ENCODE data around the gene CTDSPL.

CTDSPL gene

DNA sequence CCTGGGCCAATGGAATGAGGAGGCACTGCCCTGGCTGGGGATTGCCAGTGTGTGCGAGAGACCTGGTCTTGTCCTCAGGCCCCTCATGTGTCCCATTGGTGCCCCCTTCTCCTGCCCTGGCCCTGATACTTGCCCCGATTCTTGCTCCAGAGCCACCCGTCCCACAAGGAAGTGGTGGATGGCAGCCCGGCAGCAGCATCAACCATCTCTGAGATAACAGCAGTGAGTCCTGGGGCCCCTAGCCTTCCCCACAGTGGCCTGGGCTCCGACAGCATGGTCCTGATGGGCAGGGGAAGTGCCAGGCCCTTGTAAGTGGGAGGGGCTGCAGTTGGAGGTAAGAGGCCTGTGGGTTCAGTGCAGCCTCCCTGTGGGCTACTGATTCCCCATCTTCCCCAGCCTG, 144.4 kb downstream of the CTDSPL start:
- no peak for DNase-seq

DNA sequence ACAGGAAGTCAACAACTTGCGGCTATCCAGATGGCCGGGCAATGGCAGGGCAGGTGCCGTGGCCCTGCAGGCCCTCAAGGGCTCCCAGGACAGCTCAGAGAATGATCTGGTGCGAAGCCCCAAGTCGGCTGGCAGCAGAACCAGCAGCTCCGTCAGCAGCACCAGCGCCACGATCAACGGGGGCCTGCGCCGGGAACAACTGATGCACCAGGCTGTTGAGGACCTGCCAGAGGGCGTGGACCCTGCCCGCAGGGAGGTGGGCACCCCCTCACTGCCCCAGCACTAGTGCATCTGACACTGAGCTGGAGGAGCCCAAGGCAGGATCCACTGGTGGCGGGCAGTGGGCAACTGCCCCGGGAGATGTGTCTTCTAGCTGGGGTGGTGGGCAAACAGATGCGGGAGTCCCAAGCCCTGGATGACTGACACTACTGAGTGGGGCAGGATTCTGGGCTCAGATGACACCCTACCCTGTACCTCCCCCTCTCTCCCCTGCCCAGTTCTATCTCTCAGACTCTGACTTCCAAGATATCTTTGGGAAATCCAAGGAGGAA, 144.8 kb downstream of the CTDSPL start:
- DNase-seq: no peak

DNA sequence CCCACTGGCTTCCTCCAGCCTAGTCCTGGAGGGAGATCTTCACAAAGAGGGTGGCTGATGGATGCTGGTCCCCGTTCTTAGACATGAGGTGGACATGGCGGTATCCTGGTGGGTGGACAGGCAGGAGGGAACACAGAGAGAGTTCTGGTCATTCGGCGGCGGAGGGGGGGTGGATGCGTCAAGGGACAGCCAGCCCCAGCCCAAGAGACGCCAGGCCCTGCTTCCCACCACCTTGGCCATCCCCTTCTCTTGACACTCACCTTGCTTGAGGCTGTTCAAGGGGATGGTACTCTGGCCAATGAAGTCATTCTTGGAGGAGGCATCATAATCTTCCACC, 146.0 kb downstream of the CTDSPL start:
- no peak for DNase-seq

GRCh38 chr3:38008191-38008701, 146.6 kb downstream of the CTDSPL start:
- no peak for DNase-seq

GRCh38 chr3:38008971-38009580, 147.4 kb downstream of the CTDSPL start:
- DNase-seq: no peak

GRCh38 chr3:38009807-38010591, 148.3 kb downstream of the CTDSPL start:
- DNase-seq: no peak

GRCh38 chr3:38011111-38011510, 149.4 kb downstream of the CTDSPL start:
- DNase-seq: no peak

DNA sequence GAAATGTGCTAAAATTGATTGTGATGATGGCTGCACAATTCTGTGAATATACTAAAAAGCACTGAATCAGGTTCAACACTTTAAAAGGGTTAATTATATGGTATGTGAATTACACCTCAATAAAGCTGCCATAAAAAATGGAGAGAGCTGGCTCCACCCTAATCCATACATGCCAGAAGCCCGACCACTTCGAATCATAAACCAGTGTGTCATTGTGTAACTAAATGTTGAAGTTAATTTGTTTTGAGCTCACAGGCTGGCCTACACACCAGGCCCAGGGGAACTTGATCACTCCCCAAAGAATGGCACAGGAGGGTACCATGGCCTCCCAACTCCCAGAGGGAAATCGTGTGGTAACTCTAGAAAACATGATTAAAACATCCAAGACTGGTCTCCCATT, 153.8 kb downstream of the CTDSPL start:
- no peak for DNase-seq

- no peak for DNase-seq
Observed at GRCh38 chr3:38015984-38016383, 154.3 kb downstream of the CTDSPL start.

GRCh38 chr3:38016410-38016809, 154.7 kb downstream of the CTDSPL start:
- DNase-seq: no peak

- no peak for DNase-seq
Observed at GRCh38 chr3:38016847-38017444, 155.3 kb downstream of the CTDSPL start.

GRCh38 chr3:38017445-38018295, 156.0 kb downstream of the CTDSPL start:
- DNase-seq: no peak

- DNase-seq: no peak
Observed at GRCh38 chr3:38018296-38019266, 156.9 kb downstream of the CTDSPL start.

GRCh38 chr3:38019658-38020341, 158.1 kb downstream of the CTDSPL start:
- no peak for DNase-seq

GRCh38 chr3:38020342-38020726, 158.7 kb downstream of the CTDSPL start:
- DNase-seq: no peak

DNA sequence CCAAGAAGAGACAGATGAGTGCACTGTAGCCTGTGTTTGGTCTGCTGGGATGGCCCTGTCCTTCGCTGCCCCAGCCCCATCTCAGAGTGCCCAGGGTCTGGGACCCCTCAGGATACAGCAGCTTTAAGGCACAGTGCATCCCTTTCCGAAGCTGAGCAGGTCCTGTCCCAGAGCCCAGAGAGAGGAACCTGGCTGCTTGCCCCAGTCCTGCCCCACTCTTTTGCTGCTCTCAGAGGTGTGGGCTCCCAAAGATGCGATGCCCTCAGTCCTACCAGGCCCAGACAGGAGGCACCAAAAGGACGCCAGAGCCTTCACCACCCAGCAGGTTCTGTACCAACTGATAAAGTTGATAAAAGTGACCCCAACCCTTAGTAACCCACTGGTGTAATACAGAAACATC, 159.5 kb downstream of the CTDSPL start:
- no peak for DNase-seq

GRCh38 chr3:38022301-38022700, 160.6 kb downstream of the CTDSPL start:
- no peak for DNase-seq

DNA sequence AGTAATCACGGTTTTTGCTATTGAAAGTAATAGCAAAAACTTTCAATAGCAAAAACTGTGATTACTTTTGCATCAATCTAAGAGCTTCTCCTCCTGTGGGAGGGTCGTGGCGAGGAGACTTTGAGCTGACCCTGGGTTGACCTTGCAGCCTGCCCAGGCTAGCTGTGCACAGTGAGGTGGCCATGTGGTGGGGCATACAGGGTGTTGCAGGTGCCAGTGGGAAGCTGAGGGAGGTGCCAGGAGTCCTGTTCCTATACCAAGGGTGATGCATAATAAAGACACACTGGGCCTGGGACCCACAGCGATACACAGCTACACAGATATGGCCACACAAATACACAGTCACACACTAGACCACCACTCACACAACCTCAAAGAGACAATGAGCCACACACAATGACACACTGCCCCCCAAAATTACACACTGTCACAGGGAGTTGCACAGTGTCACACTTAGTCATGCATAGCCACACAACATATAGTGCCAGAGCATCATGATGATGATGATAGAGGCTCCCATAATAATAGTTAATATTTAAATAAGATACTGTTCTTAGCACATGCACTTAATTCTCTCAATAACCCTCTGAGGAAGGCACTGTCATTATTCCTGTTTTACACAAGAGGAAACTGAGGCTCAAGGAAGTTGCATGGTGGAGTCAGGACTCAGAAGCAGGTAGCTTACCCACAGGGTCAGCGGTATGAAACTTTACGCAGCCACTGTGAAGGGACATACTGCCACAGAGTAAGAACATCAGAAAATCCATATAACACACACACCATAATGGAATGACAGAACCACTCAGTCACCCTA, 161.4 kb downstream of the CTDSPL start:
- no peak for DNase-seq

- DNase-seq: no peak
Observed at GRCh38 chr3:38026856-38027255, 165.2 kb downstream of the CTDSPL start.
